Spleen (tissue), 7 donors: ENCODE data around the gene CNN1.
A peak's percentile ranks its signal among the peaks of the same experiment; 100 is the strongest.

Experiments used
- POLR2A ChIP-seq, 3 donors: fragments of 450-650 bp; IDR thresholded peaks; one replicate each; pipeline ENCODE4 v1.5.1; 2017; ENCODE audit warnings: antibody characterized with exemption in 3 of 3, mild to moderate bottlenecking in 1 of 3
- POLR2AphosphoS5 ChIP-seq, 3 donors: sonication (generic); formaldehyde crosslinking; IDR thresholded peaks; one replicate each; pipeline ENCODE4 v1.5.1; 2017; ENCODE audit warnings: antibody characterized with exemption in 3 of 3
- TF ChIP-seq, protein P1 (sequence below), 11 experiments: fragments of 200-600 bp in 7 of 11; fragments of 450-650 bp in 4 of 11; sonication (generic) in 4 of 11; IDR thresholded peaks in 8 of 11; conservative IDR thresholded peaks in 3 of 11; 1 replicate in 7 of 11; 2 replicates in 4 of 11; pipeline versions ENCODE4 v1.4.0 to v1.8.0; 2016 to 2021; ENCODE audit warnings: antibody characterized with exemption in 11 of 11, inconsistent platforms in 4 of 11, mild to moderate bottlenecking in 1 of 11
- donor health status: DM: no; HTN: no; CAD: no; lungs with moderate emphysema.
- donor health status: DM: no; HTN: no; CAD: no.
- donor health status: DM: no; HTN: no; CAD: no.

DNA sequence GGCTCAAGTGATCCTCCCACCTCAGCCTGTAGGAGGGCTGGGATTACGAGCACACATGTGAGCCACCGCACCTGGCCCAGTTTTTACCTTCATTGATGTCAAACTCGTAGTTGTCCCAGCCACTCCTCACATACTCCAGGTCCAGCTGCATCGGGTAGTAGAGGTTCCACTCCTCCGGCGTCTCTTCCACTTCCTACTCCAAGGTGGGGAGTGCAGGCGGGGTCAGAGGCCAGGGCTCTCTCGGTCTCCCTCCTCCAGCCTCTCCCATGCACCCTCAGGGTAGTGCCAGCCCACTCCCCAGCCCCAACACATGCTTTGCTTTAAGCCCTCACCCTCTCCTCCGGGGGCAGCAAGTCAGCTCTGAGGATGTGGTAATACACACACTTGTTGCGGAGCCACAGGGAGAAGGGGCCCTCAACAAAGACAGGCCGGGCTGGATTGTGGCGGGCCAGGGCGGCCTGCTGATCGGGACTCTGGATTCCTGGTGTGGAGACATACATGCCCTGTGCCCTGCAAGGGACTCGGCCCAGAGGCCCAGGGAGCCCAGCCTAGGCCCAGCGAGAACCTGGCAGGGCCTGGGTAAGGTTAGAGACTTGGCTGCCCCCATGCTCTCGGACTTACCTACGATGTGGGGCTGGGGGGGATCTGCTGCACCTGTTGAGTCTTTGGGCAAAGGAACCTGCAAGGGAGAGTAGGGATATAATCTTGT lies 31.1 kb upstream of the CNN1 start:
- TF ChIP-seq, protein P1, sequence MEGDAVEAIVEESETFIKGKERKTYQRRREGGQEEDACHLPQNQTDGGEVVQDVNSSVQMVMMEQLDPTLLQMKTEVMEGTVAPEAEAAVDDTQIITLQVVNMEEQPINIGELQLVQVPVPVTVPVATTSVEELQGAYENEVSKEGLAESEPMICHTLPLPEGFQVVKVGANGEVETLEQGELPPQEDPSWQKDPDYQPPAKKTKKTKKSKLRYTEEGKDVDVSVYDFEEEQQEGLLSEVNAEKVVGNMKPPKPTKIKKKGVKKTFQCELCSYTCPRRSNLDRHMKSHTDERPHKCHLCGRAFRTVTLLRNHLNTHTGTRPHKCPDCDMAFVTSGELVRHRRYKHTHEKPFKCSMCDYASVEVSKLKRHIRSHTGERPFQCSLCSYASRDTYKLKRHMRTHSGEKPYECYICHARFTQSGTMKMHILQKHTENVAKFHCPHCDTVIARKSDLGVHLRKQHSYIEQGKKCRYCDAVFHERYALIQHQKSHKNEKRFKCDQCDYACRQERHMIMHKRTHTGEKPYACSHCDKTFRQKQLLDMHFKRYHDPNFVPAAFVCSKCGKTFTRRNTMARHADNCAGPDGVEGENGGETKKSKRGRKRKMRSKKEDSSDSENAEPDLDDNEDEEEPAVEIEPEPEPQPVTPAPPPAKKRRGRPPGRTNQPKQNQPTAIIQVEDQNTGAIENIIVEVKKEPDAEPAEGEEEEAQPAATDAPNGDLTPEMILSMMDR (IDR thresholded peaks at IDR 0.05 in 8 of 11, conservative IDR thresholded peaks at IDR 0.05 in 3 of 11) = no peak
- peak in 1 of 3 donors; percentile 9 for TF ChIP-seq POLR2AphosphoS5 (IDR thresholded peaks at IDR 0.05)
- no peak for TF ChIP-seq POLR2A (IDR thresholded peaks at IDR 0.05)
